IMR-90 (cell line): ENCODE data around the gene RNF212. TPM values are rescaled to one million over a fixed set of nuclear protein-coding genes. Genes with fewer than 3 reads are reported as not detected.

Experiments
- ATAC-seq: fragments of 200-7000 bp; cut with Tn5 transposase; 2 replicates; pipeline ENCODE4 v1.9.1; 2020; ENCODE audit warnings: low read depth, mild to moderate bottlenecking, moderate library complexity
- BruUV-seq: library from RNA; stranded (reverse); fragments of 400-500 nt; replicated peaks from 2 replicates; lab custom pipeline; 2021; lab: Mats Ljungman, UMichigan
- CTCF ChIA-PET: fragments of 300-600 bp; formaldehyde crosslinking; extraction: SDS; loops from one replicate; lab custom pipeline; 2021; ENCODE audit warnings: antibody characterized with exemption; lab: Yijun Ruan, JAX
- POLR2A ChIA-PET: fragments of 300-600 bp; sonication (Branson Sonifier 250); formaldehyde crosslinking; loops from one replicate; lab custom pipeline; 2022; ENCODE audit warnings: antibody characterized with exemption; ENCODE audit not compliant: unreplicated experiment; lab: Charles Lee
- DNase-seq: peaks from one replicate; pipeline ENCODE4 v3.0.0; 2013
- H2AFZ ChIP-seq: replicated peaks from 2 replicates; pipeline ENCODE3; 2013; ENCODE audit warnings: low read length, mild to moderate bottlenecking; ENCODE audit not compliant: poor library complexity
- H2AK5ac ChIP-seq: 2 replicates; pipeline ENCODE4 v1.6.1; 2013; ENCODE audit warnings: low read depth, low read length, inconsistent platforms
- H2AK9ac ChIP-seq: replicated peaks from 2 replicates; pipeline ENCODE3; 2013; ENCODE audit warnings: mild to moderate bottlenecking, low read depth, low read length, moderate library complexity; ENCODE audit not compliant: poor library complexity
- H2BK120ac ChIP-seq: 2 replicates; pipeline ENCODE4 v1.6.1; 2013; ENCODE audit warnings: low read depth, low read length, inconsistent platforms
- H2BK15ac ChIP-seq: 3 replicates; pipeline ENCODE4 v1.6.1; 2013; ENCODE audit warnings: low read depth, low read length, inconsistent platforms
- H2BK20ac ChIP-seq: 2 replicates; pipeline ENCODE4 v1.6.1; 2013; ENCODE audit warnings: low read depth, mild to moderate bottlenecking, inconsistent platforms, low read length, moderate library complexity
- H2BK5ac ChIP-seq: 2 replicates; pipeline ENCODE4 v1.6.1; 2013; ENCODE audit warnings: mild to moderate bottlenecking, low read depth, low read length, inconsistent platforms; ENCODE audit not compliant: poor library complexity, severe bottlenecking
- H3K14ac ChIP-seq: replicated peaks from 2 replicates; pipeline ENCODE4 v1.6.1; 2013; ENCODE audit warnings: low read depth, low read length, inconsistent platforms
- H3K18ac ChIP-seq: 2 replicates; pipeline ENCODE4 v1.6.1; 2013; ENCODE audit warnings: low read depth, low read length, control low read depth
- H3K23ac ChIP-seq: 2 replicates; pipeline ENCODE4 v1.6.1; 2013; ENCODE audit warnings: low read depth, low read length, inconsistent platforms
- H3K27ac ChIP-seq: 2 replicates; pipeline ENCODE4 v1.5.1; 2013; ENCODE audit warnings: mild to moderate bottlenecking, control low read depth, low read length; ENCODE audit not compliant: insufficient read depth
- H3K27me3 ChIP-seq: 2 replicates; pipeline ENCODE4 v1.6.1; 2013; ENCODE audit warnings: low read length; ENCODE audit not compliant: control insufficient read depth, insufficient read depth
- H3K36me3 ChIP-seq: 2 replicates; pipeline ENCODE4 v1.6.1; 2013; ENCODE audit warnings: low read length, mixed read lengths; ENCODE audit not compliant: control insufficient read depth, insufficient read depth
- H3K4ac ChIP-seq: 2 replicates; pipeline ENCODE4 v1.6.1; 2013; ENCODE audit warnings: low read depth, low read length, inconsistent platforms
- H3K4me1 ChIP-seq: 2 replicates; pipeline ENCODE4 v1.6.1; 2013; ENCODE audit warnings: low read length, mixed read lengths; ENCODE audit not compliant: control insufficient read depth, insufficient read depth
- H3K4me2 ChIP-seq: 2 replicates; pipeline ENCODE4 v1.6.1; 2013; ENCODE audit warnings: low read depth, mild to moderate bottlenecking, control low read depth, low read length, moderate library complexity
- H3K4me3 ChIP-seq: 2 replicates; pipeline ENCODE4 v1.5.1; 2013; ENCODE audit warnings: low read depth, mild to moderate bottlenecking, control low read depth, low read length, moderate library complexity; ENCODE audit not compliant: insufficient read depth
- H3K56ac ChIP-seq: 2 replicates; pipeline ENCODE4 v1.6.1; 2013; ENCODE audit warnings: low read length, inconsistent platforms; ENCODE audit not compliant: insufficient read depth; ENCODE audit errors: extremely low read depth
- H3K79me1 ChIP-seq, 2 experiments: 2 replicates each; pipeline ENCODE4 v1.6.1; 2013; ENCODE audit warnings: low read length in 2 of 2, inconsistent platforms in 1 of 2, low read depth in 1 of 2
- H3K9ac ChIP-seq: 2 replicates; pipeline ENCODE4 v1.6.1; 2013; ENCODE audit warnings: low read depth, low read length, control low read depth
- H3K9me1 ChIP-seq: 2 replicates; pipeline ENCODE4 v1.6.1; 2013; ENCODE audit warnings: low read length, inconsistent platforms; ENCODE audit not compliant: insufficient read depth
- H3K9me3 ChIP-seq: 2 replicates; pipeline ENCODE4 v1.6.1; 2013; ENCODE audit warnings: low read length; ENCODE audit not compliant: control insufficient read depth, insufficient read depth
- H4K20me1 ChIP-seq: 2 replicates; pipeline ENCODE4 v1.6.1; 2013; ENCODE audit warnings: low read length, inconsistent platforms; ENCODE audit not compliant: insufficient read depth
- H4K5ac ChIP-seq: 2 replicates; pipeline ENCODE4 v1.6.1; 2013; ENCODE audit warnings: mild to moderate bottlenecking, low read depth, low read length, control low read depth
- H4K8ac ChIP-seq, 2 experiments: 2 replicates each; pipeline ENCODE4 v1.6.1; 2013; ENCODE audit warnings: low read depth in 2 of 2, low read length in 2 of 2, control low read depth in 1 of 2, inconsistent platforms in 1 of 2
- H4K91ac ChIP-seq: 2 replicates; pipeline ENCODE4 v1.6.1; 2013; ENCODE audit warnings: low read depth, low read length, inconsistent platforms; ENCODE audit not compliant: insufficient read depth
- CHD1 ChIP-seq: IDR thresholded peaks from 2 replicates; pipeline ENCODE4 v1.6.1; 2012; ENCODE audit warnings: low read depth, low read length, improper control_type of control experiment
- FOS ChIP-seq: fragments of 150-350 bp; IDR thresholded peaks from 2 replicates; pipeline ENCODE4 v1.6.1; 2016; ENCODE audit warnings: low read depth, low read length
- NFE2L2 ChIP-seq: fragments of 150-350 bp; IDR thresholded peaks from 2 replicates; pipeline ENCODE4 v1.6.1; 2016; ENCODE audit warnings: low read depth, mild to moderate bottlenecking, low read length
- RCOR1 ChIP-seq: IDR thresholded peaks from 2 replicates; pipeline ENCODE4 v1.6.1; 2012; ENCODE audit warnings: mild to moderate bottlenecking, low read length, improper control_type of control experiment; ENCODE audit not compliant: insufficient replicate concordance
- WGBS, 2 experiments: methylation state at CpG; one replicate each; pipeline versions ENCODE4 v1.1.5 to v1.1.7; 2013; ENCODE audit warnings: missing lambda C conversion rate in 2 of 2; ENCODE audit not compliant: insufficient read length in 1 of 2; ENCODE audit errors: extremely low coverage in 2 of 2; 5-methylcytosine and 5-hydroxymethylcytosine counted together
- dilution Hi-C: fragments of 300-500 bp; cut with HindIII; formaldehyde crosslinking; loops from one replicate; pipeline ENCODE4 v1.14.3; 2018; ENCODE audit warnings: low sequenced_read_pairs; ENCODE audit not compliant: unreplicated experiment
- in situ Hi-C: fragments of 300-500 bp; cut with MboI; formaldehyde crosslinking; loops from 3 replicates; pipeline ENCODE4 v1.14.3; 2019; ENCODE audit warnings: low sequenced_read_pairs, inconsistent platforms, mixed read lengths
- intact Hi-C: fragments of 100-400 bp; cut with micrococcal nuclease; formaldehyde crosslinking; loops from 2 replicates; pipeline ENCODE4 v1.10.0; 2022
- polyA plus RNA-seq, 3 experiments: library from polyadenylated mRNA; depleted of rRNA; stranded (reverse); fragments of >200 nt; gene quantifications; 2 replicates each; pipeline ENCODE4 v1.2.3, GENCODE V29; 2012; ENCODE audit warnings: low replicate concordance in 1 of 3
- total RNA-seq: library from RNA; depleted of rRNA; stranded (reverse); fragments of >200 nt; gene quantifications from 2 replicates; pipeline ENCODE4 v1.2.3, GENCODE V29; 2012
- TF ChIP-seq, protein P1 (sequence below): fragments of 150-350 bp; IDR thresholded peaks from 2 replicates; pipeline ENCODE4 v1.6.1; 2017; ENCODE audit warnings: mild to moderate bottlenecking, antibody characterized with exemption, low read length, low read depth

RNF212 gene
- total and polyA plus RNA-seq, 2 of the 4 experiments (the other 2 are of a cell fraction): under 0.01 to 0.51 TPM

GRCh38 chr4:1077711-1078477 is 35.5 kb downstream of the RNF212 start:
- peaks cover 25% of the 10 kb centered on the region for H3K27me3 ChIP-seq
- no peaks in the 10 kb centered on the region for H4K20me1 ChIP-seq
- H3K9me3 ChIP-seq: no peaks in the 10 kb centered on the region
- dilution Hi-C loops (no loop called here), intact Hi-C loops (no loop called here), in situ Hi-C loops (no loop called here)
- no TSS peak for BruUV-seq
- no peak overlapping the region for H2AFZ ChIP-seq
- ChIA-PET CTCF (no interaction called here), POLR2A (no interaction called here)
- H4K5ac ChIP-seq: no peak overlapping the region
- no peak overlapping the region for H2BK120ac ChIP-seq
- no peak overlapping the region for H3K9ac ChIP-seq
- no peak overlapping the region for H3K4me3 ChIP-seq
- H3K79me1 ChIP-seq: no peaks in the 10 kb centered on the region
- no peak overlapping the region for H3K23ac ChIP-seq
- H3K27ac ChIP-seq: no peak overlapping the region
- DNase-seq (no peak), ATAC-seq (no peak)
- no peaks in the 10 kb centered on the region for H3K36me3 ChIP-seq
- no peak overlapping the region for H4K8ac ChIP-seq
- no peak overlapping the region for H3K18ac ChIP-seq
- no peak for TF ChIP-seq RCOR1
- no peak for TF ChIP-seq NFE2L2
- TF ChIP-seq FOS: no peak
- no peak for TF ChIP-seq CHD1
- TF ChIP-seq, protein P1, sequence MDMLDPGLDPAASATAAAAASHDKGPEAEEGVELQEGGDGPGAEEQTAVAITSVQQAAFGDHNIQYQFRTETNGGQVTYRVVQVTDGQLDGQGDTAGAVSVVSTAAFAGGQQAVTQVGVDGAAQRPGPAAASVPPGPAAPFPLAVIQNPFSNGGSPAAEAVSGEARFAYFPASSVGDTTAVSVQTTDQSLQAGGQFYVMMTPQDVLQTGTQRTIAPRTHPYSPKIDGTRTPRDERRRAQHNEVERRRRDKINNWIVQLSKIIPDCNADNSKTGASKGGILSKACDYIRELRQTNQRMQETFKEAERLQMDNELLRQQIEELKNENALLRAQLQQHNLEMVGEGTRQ: no peak
- H2BK15ac ChIP-seq: no peak overlapping the region
- H2AK9ac ChIP-seq: no peak overlapping the region
- H2BK5ac ChIP-seq: no peak overlapping the region
- H2BK20ac ChIP-seq: no peak overlapping the region
- no peak overlapping the region for H3K56ac ChIP-seq
- no peak overlapping the region for H3K4me2 ChIP-seq
- no peak overlapping the region for H2AK5ac ChIP-seq
- no peaks in the 10 kb centered on the region for H3K9me1 ChIP-seq
- WGBS, 2 experiments: 74% methylated on average over 21 of the region's 27 CpGs; no CpG with 5 or more reads in 1 of the 2 experiments
- no peak overlapping the region for H3K14ac ChIP-seq
- H3K4me1 ChIP-seq: peaks cover 6% of the 10 kb centered on the region
- no peak overlapping the region for H4K91ac ChIP-seq
- H3K4ac ChIP-seq: no peak overlapping the region
